Measurements from ENCODE around the gene CALHM3.
"Not testable (repeated sequence)": the region's sequence is repeated elsewhere in the genome, so short reads cannot be mapped to it uniquely, and the experiment has no call there.

CALHM3 gene

DNA sequence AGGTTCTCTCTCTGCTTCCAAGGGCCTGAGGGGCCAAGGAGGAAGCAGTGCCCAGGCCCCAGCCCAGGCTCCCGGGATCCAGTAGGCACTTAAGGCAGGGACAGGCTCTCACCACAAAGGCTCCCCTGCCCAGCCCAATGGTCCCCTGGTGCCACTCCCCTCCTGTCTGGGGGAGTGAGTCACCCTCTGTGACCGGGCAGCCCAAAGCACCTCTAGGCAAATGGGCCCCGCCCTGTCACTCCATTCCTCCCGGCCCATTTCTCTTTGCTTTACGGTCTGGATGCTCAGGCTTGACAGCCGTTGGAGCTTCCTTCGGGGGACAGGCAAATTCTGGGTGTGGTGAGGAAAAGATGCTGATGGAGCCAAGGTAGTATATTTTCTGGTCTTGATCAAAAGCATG, at the start of gene CALHM3:
TSS of gene CALHM3 (minus strand) at position 106 of the 400 bp plus-strand sequence. CDS start 208 bp downstream, outside the sequence.
- DNase-seq = no peak

- DNase-seq = no peak
Observed at GRCh38 chr10:103528549-103528948, 49.5 kb upstream of the CALHM3 start.

DNA sequence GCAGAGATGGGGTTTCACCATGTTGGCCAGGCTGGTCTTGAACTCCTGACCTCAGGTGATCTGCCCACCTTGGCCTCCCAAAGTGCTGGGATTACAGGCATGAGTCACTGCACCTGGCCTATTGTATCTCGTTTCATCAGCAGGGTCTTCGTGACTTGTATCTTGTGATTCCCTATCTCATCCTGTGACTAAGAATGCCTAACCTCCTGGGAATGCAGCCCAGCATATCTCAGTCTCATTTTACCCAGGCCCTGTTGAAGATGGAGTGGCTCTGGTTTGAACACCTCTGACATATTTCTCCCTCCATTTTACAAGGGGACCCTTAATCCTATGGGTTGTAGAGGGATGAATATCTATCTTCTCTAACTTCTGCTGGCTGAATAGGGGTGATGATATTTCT, 48.4 kb upstream of the CALHM3 start:
- not testable (repeated sequence) for DNase-seq

- DNase-seq = no peak
Observed at GRCh38 chr10:103525901-103526300, 46.9 kb upstream of the CALHM3 start.

DNA sequence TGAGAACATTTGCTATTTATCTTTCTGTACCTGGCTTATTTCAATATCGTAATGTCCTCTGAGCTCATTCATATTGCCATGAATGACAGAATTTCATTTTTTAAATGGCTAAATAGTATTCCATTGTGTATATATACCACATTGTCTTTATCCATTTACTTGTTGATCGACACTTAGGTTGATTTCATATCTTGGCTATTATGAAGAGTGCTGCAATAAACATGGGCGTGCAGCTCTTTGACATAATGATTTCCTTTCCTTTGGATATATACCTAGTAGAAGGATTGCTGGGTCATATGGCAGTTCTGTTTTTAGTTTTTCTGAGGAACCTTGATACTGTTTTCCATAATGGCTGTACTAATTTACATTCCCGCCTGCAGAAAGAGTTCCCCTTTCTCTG, 44.6 kb upstream of the CALHM3 start:
- DNase-seq = no peak

GRCh38 chr10:103522006-103522405, 43.0 kb upstream of the CALHM3 start:
- DNase-seq = not testable (repeated sequence)

DNA sequence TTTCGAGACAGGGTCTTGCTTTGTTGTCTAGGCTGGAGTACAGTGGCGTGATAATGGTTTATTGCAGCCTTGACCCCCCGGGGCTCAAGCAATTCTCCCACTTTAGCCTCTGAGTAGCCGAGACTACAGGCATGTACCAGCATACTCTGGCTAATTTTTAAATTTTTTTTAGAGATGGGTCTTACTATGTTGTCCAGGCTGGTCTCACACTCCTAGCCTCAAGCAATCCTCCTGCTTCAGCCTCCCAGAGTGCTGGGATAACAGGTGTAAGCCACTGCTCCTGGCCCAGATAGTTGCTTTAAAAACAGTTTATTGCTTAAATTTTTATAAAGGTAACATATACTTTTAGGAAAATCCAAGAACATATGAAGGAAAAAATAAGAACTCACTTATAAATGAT, 40.8 kb upstream of the CALHM3 start:
- DNase-seq = no peak

DNA sequence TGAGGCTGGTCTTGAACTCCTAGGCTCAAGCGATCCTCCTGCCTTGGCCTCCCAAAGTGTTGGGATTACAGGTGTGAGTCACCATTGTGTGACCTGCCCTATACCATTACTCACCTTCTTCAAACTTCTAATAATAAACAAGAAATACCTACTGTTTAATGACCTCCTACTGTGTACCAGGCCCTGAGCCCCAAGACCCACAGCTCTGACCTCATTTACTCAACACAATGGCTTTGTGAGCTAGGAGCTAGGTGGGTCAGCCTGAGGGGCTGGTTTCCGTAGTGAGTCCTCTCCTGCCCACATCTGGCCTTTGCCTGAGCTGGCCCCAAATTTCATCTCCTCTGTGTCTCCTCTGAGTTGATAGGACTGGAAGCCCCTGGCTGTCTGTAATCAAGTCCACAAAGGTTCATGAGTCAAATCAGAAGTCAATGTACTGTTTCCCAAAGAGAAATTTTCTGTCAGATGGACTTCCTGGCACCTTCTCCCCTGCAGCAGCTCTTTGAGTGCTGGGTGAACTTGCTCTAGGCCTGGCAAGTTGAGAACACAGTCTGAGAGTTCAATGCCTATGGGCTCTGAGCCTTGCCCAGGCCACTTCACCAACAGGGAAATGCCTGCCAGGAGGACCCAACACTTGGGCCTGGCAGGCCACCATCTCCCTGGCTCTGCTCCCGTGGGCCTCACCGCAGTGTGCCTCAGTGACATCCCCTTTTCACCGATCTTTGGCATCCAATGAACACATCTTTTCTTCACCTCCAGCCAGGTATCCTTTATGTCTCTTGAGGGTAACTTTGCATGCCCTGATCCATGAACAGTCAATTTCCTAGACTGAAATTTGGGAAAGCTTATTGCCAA, 38.4 kb upstream of the CALHM3 start:
- no peak for DNase-seq

GRCh38 chr10:103514244-103514643, 35.2 kb upstream of the CALHM3 start:
- no peak for DNase-seq

DNA sequence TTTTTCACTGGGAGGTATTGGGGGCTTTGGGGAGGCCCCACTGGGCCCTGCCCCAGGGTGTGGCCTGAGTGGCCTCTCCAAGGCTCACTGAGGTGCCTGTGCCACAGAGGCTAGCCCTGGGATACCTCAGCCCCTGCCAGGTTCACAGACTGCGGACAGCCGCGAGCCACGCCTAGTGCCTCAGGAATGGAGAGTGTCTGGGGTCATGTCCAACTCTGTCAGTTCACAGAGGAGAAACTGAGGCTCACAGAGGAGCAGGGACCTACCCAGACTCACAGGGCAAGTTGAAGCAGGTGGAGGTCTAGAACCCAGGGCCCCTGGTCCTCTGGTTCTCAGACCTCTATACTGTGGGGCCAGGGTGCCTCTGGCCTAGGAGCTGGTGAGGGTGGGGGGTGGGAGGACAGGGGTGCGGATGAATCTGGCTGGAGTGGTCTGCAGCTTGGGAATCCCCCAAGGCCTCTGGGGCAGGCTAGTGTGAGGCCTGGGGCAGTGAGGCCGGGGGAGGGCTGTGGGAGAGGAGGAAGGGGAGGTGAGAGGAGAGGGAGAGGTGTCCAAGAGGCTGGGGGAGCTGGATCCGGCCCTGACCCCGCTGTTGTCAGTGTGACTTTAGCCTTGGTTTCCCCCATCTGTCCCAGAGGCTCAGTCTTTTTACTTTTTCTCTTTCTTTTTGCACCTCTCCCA, 34.5 kb upstream of the CALHM3 start:
- DNase-seq = no peak

- DNase-seq = no peak
Observed at GRCh38 chr10:103512591-103513379, 33.7 kb upstream of the CALHM3 start.

DNA sequence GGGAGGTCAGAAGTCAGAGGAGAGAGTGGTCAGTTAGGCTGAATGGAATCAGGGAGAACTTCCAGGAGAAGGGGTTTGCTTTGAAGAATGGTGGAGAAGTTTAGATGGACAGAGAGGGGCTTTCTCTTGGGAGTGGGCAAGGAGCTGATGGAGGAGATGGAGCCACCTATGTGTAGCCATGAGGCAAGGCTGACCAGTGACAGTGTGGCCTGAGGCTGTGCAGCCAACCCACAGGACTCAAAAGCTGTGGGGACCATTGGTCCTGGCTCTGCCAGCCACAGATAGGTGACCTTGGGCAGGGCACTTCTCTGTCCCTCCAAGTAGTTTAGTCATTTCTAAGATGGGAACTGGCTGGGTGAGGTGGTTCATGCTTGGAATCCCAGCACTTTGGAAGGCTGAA, 33.1 kb upstream of the CALHM3 start:
- DNase-seq = no peak

GRCh38 chr10:103510791-103511752, 32.0 kb upstream of the CALHM3 start:
- no peak for DNase-seq

DNA sequence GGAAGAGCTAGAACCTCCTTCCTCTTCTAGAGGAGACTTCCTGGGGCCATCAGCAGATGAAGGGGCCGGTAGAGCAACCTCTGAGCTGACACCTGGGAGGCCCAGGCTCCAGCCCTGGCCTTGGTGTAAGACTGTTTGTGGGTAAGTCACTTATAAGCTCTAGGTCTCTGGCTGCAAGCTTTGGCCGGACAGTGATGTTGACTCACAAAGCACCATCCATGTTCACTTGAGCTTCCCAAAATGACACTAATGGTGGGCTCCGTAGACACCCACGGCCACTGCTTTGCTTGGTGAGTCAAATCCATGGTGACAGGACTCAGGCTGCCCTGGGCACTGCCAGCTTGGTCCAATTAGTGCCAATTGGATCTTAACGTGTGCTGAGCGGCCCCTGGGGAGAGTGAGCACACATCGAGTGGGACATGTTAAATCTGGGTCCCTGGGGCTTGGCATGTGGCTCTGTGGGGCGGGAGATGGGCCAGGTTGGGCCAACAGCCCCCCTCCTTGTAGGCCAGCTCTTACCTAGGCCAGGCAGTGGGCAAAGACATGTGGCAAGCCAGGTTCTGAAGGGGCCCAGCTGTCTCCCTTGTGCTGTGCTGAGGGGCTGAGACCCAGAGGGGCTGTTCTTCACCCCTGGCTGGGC, 31.1 kb upstream of the CALHM3 start:
- no peak for DNase-seq

DNA sequence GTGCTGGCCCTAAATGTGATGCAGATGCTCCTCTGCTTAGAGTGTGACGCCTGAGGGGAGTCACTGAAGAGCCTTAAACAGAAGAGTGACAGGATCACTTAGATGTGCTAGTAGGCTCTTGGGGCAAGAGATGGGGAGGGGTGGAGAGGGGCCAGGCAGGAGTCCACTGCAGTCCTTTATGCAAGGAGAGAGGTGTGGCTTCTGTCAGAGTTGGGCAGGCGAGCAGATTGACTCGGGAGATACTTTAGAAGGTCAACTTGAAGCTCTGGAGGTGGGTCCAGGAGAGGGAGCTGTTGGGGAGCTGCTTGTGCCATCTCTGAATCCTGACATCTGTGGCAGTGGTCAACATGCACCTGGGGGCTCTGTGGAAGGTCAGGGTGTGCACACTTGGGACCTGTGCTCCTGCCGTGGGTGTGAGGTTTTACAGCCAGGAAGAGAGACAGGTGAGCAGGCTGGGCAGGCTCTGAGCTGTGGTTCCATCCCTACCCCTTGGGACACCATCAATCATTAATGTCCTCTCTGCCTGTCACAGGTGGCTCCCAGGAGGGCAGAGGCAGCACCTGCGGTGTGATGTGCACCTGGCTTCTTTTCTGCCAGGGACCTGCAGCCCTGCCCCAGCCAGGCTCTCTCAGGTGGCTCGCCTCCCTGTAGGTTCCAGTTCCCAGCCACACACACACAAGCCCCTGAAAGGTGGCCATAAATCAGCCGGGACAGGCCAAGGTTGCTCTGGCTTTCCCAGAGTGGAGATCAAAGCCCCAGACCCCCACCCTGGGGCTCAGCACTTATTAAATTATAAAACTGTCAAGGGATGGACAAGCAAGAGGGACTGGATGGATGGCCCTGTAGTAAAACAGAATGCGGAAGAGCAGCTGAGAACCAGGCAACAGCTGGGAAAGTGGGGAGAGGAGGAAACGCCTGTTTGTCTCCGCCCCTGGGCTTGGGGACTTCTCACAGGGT, 28.5 kb upstream of the CALHM3 start:
- DNase-seq = peak; percentile 34

DNA sequence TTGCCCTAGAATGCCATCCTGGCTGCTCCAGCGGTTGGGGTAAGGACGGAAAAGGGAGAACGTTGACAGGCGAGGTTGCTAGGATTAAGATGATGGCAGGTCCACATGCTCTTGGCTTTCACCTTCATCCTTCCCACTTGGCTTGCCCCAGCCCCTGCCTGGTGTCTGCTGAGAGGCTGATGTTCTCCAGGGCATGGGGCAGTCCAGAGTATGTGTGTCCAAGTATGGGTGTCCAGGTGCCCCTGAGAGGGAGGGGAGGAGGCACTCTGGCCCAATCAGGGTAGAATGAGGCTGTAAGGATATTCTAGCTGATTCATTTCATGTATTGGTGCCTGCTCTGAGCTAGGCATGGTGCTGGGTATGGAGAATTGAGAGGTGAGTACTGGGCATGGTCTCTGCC, 27.0 kb upstream of the CALHM3 start:
- DNase-seq = no peak

DNA sequence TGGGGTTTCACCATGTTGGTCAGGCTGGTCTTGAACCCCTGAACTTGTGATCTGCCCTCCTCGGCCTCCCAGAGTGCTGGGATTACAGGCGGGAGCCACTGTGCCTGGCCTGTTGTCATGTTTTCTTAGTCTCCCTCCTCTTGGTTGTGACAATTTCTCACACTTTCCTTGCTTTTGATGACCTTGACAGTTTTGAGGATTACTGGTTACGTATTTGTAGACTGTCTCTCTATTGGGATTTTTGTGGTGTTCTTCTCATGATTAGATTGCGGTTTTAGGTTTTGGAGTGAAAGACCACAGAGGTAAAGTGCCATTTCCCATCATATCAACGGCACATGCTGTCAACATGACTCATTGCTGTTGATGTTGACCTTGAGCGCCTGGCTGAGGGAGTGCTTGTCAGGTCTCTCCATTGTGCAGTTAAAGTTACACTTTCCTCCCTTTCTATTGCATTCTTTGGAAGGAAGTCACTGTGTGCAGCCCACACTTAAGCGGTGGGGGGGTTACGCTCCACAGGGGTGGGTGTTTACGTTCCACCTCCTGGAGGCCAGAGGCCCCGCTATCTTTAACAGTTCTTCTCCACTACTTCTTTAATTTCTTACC, 25.2 kb upstream of the CALHM3 start:
- DNase-seq = no peak

- not testable (repeated sequence) for DNase-seq
Observed at GRCh38 chr10:103503777-103504176, 24.7 kb upstream of the CALHM3 start.

- no peak for DNase-seq
Observed at GRCh38 chr10:103502849-103503660, 24.0 kb upstream of the CALHM3 start.

Measured in NCI-H2171 (cell line).